Nephron (organoid): ENCODE measurements around the gene CLRN3.

Experiments used
- H3K27ac Mint-ChIP-seq, 3 experiments: 2 replicates each; pipeline ENCODE4 v1.8.0; 2020; ENCODE audit warnings: mixed read lengths in 3 of 3, mild to moderate bottlenecking in 2 of 3, moderate library complexity in 1 of 3
- H3K27me3 Mint-ChIP-seq: 2 replicates; pipeline ENCODE4 v1.8.0; 2021; ENCODE audit warnings: low read depth, mild to moderate bottlenecking, moderate library complexity, mixed read lengths
- H3K36me3 Mint-ChIP-seq: 2 replicates; pipeline ENCODE4 v1.8.0; 2020; ENCODE audit warnings: low read depth, mixed read lengths
- H3K4me1 Mint-ChIP-seq: 2 replicates; pipeline ENCODE4 v1.8.0; 2020; ENCODE audit warnings: mixed read lengths
- H3K4me3 Mint-ChIP-seq, 3 experiments: 2 replicates each; pipeline ENCODE4 v1.8.0; 2020; ENCODE audit warnings: mild to moderate bottlenecking in 3 of 3, mixed read lengths in 3 of 3, moderate library complexity in 2 of 3
- H3K9me3 Mint-ChIP-seq: 2 replicates; pipeline ENCODE4 v1.8.0; 2020; ENCODE audit warnings: mixed read lengths
- TF ChIP-seq, protein P1 (sequence below), 3 experiments: fragments of 200-600 bp; sonication (generic); IDR thresholded peaks; one replicate each; pipeline ENCODE4 v1.5.0; 2021; ENCODE audit warnings: antibody characterized with exemption in 3 of 3; ENCODE audit not compliant: unreplicated experiment in 3 of 3

The CLRN3 gene

DNA sequence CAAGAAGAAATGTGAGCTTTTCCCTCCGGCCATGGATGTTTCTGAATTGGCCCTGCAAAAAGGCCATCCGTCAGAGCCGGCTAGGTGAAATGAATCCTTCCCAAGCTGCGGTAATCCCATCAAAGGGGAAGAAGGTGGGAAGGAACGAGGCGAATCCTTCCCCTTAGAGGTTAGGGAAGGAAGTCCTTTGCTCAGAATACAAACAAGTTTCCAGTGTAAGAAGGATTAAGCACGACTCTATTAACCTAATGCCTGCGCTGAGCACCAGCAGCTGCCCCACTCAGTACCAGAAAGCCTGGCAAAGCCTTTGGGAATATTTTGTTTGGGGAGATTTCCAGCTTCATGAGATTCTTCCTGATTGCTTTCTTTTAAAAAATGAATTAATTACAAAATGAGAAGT lies 42.8 kb downstream of the CLRN3 start:
- no peaks in the 10 kb centered on the region for H3K4me1 Mint-ChIP-seq
- H3K27me3 Mint-ChIP-seq, result peaks cover 31% of the 10 kb centered on the region

DNA sequence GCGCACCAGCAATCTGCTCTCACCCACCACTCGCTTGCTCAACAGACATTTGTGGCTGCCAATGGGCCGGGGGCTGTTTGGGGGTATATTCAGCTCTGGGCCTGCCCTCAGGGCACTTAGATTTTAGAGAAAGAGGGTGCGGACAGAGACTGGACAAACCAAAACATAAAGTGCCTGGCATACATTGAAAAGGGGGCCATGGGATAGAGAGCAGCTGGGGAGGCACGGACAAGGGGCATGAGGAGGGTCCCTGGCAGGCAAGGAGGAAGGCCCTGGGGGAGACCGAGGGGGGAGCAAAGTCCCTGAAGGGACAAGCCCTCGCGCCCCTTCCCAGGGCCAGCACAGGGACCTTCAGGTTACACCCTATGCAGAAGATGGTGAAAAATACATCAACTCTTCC lies 43.5 kb downstream of the CLRN3 start:
- Mint-ChIP-seq H3K4me1 (no peaks in the 10 kb centered on the region), H3K36me3 (no peaks in the 10 kb centered on the region), H3K27ac (no peak overlapping the region), H3K4me3 (no peak overlapping the region), H3K9me3 (no peaks in the 10 kb centered on the region), H3K27me3 (peaks cover 33% of the 10 kb centered on the region)
- TF ChIP-seq, protein P1, sequence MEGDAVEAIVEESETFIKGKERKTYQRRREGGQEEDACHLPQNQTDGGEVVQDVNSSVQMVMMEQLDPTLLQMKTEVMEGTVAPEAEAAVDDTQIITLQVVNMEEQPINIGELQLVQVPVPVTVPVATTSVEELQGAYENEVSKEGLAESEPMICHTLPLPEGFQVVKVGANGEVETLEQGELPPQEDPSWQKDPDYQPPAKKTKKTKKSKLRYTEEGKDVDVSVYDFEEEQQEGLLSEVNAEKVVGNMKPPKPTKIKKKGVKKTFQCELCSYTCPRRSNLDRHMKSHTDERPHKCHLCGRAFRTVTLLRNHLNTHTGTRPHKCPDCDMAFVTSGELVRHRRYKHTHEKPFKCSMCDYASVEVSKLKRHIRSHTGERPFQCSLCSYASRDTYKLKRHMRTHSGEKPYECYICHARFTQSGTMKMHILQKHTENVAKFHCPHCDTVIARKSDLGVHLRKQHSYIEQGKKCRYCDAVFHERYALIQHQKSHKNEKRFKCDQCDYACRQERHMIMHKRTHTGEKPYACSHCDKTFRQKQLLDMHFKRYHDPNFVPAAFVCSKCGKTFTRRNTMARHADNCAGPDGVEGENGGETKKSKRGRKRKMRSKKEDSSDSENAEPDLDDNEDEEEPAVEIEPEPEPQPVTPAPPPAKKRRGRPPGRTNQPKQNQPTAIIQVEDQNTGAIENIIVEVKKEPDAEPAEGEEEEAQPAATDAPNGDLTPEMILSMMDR (IDR thresholded peaks at IDR 0.05; ENCODE audit: unreplicated experiment in 3 of 3), result no peak

More for the DNA sequence above, 42.8 kb downstream of the CLRN3 start:
- H3K9me3 Mint-ChIP-seq, result no peaks in the 10 kb centered on the region
- TF ChIP-seq, protein P1 (IDR thresholded peaks at IDR 0.05; ENCODE audit: unreplicated experiment in 3 of 3), result no peak
- no peak overlapping the region for H3K4me3 Mint-ChIP-seq
- H3K27ac Mint-ChIP-seq, result no peak overlapping the region
- H3K36me3 Mint-ChIP-seq, result no peaks in the 10 kb centered on the region

DNA sequence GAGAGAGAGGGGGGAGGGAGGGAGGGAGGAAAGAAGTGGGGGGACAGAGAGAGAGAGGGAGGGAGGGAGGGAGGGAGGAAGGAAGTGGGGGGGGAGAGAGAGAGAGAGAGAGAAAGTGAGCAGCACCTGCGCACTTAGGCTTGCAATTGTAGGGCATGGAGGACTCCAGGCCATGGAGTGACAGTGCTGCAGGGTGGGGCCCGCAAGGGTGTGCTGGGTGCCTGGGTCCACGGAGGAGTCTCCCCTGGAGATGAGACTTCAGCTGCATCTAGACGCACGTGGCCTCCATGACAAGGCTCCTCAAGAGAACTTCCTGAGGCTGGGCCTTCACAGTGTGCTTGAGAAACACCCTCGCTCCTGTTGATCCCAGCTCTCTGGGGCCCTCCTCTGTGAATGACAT lies 44.5 kb downstream of the CLRN3 start:
- TF ChIP-seq, protein P1 (IDR thresholded peaks at IDR 0.05; ENCODE audit: unreplicated experiment in 3 of 3), result no peak
- no peaks in the 10 kb centered on the region for H3K9me3 Mint-ChIP-seq
- no peaks in the 10 kb centered on the region for H3K4me1 Mint-ChIP-seq
- no peak overlapping the region for H3K4me3 Mint-ChIP-seq
- H3K36me3 Mint-ChIP-seq, result no peaks in the 10 kb centered on the region
- no peak overlapping the region for H3K27ac Mint-ChIP-seq
- peaks cover 26% of the 10 kb centered on the region for H3K27me3 Mint-ChIP-seq

DNA sequence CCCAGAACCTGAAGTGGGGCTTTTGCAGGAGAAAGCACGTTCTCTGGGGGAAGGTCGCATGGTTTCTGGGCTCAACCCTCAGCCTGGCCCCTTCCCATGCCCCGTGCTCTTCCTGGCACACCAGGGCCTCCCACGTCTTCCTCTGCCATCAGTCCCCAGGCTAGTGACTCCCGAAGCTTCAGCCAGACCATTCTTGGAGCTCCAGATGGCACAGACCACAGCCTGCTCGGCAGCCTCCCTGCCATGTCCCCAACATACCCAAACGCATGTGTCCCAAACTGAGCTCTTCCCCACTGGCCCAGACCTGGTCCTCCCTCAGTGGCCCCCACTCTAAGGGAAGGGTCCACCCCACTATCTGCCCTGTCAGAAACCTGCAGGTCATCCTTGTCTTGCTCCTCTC lies 47.0 kb downstream of the CLRN3 start:
- Mint-ChIP-seq H3K36me3 (no peaks in the 10 kb centered on the region), H3K4me1 (no peaks in the 10 kb centered on the region), H3K9me3 (no peaks in the 10 kb centered on the region), H3K27me3 (peaks cover 27% of the 10 kb centered on the region), H3K4me3 (no peak overlapping the region), H3K27ac (no peak overlapping the region)
- TF ChIP-seq, protein P1 (IDR thresholded peaks at IDR 0.05; ENCODE audit: unreplicated experiment in 3 of 3), result no peak

DNA sequence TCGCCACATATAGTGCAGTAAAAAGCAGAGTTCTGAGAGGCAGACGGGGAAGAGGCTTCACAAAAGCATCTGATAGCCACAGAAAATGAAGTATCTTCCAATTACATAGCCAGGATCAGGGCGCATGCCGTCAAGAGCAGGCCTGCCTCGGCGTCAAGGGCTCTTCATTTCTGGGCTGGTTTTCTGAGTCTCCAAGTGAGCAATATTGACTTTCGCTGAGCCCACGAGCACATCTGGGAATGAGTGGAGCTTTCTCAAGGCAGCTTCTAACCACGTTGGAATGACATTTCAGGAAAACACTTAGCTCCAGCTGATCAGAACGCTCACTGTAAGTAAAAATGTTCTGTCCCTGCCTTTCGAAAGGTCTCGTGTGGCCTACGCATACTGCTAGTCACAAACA lies 51.9 kb downstream of the CLRN3 start:
- TF ChIP-seq, protein P1 (IDR thresholded peaks at IDR 0.05; ENCODE audit: unreplicated experiment in 3 of 3), result no peak
- no peaks in the 10 kb centered on the region for H3K36me3 Mint-ChIP-seq
- H3K9me3 Mint-ChIP-seq, result peaks cover 3% of the 10 kb centered on the region
- H3K4me3 Mint-ChIP-seq, result no peak overlapping the region
- H3K27me3 Mint-ChIP-seq, result peaks cover 21% of the 10 kb centered on the region
- H3K27ac Mint-ChIP-seq, result no peak overlapping the region
- H3K4me1 Mint-ChIP-seq, result peaks cover 7% of the 10 kb centered on the region

DNA sequence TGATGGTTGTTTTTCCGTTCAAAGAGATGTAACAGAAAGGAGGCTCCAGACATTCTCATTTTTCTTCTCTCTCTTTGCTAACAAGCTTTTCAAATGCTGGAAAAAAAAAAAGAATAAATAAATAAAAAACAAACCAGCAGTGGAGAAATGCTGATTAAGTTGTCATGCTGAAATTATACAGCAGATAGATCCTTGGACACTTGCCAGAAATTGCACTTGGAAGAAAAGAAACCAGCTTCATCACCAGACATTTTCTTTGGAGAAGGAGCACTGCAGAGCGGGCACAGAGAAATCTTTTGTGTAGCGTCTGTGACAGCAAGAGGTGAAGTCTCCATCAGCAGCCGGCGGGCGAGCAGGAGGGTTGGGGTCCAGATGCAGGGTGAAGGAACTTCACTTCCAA lies 55.8 kb downstream of the CLRN3 start:
- Mint-ChIP-seq H3K27me3 (peaks cover 15% of the 10 kb centered on the region), H3K36me3 (no peaks in the 10 kb centered on the region), H3K9me3 (peaks cover 3% of the 10 kb centered on the region), H3K27ac (no peak overlapping the region), H3K4me3 (no peak overlapping the region), H3K4me1 (peaks cover 28% of the 10 kb centered on the region)
- TF ChIP-seq, protein P1 (IDR thresholded peaks at IDR 0.05; ENCODE audit: unreplicated experiment in 3 of 3), result no peak
